ENCODE data around the gene DDA1. TPM values are rescaled to one million over a fixed set of nuclear protein-coding genes. Genes with fewer than 3 reads are reported as not detected.
A peak's percentile ranks its signal among the peaks of the same experiment; 100 is the strongest.

The DDA1 gene
- total RNA-seq, 2 donors from 2014 or later = 8.9 to 13.5 TPM

DNA sequence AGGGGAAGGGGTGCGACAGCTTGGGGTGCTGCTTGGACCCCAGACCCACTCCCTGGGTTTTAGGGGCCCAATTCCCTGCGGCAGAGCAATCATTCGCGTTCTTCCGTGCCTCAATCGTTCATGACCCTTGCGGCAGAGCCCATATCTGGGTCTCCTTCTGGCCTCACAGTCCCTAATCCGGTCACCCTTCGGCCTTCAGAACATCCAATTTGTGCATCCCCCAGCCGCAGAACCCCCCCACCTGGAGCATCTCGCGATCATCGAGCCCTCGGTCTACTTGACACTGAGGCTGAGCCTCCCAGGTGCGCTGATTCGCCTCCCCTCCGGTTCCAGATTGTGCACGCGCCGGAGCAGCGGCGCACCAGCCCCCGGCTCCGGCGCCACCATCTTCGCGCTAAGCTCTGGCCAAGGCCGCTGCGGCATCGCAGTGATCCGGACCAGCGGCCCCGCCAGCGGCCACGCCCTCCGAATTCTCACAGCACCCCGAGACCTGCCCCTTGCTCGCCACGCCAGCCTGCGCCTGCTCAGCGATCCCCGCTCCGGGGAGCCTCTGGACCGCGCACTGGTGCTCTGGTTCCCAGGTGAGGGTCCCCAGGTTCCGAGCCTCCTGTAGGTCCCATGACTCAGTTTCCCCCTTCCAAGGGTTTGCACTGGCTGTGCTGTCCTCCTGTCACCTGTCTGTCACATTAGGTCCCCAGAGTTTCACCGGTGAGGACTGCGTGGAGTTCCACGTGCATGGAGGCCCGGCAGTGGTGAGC is 28.5 kb downstream of the DDA1 start:
- H3K4me1 ChIP-seq (ENCODE audit: control insufficient read depth in 1 of 2, low read depth in 2 of 2) = peaks cover 20 to 41% of the 10 kb centered on the region in 2 donors
- DNase-seq (ENCODE audit: low spot score) (no peak), ATAC-seq (ENCODE audit: insufficient number of reproducible peaks, low FRiP score, low read depth) (no peak)
- no peaks in the 10 kb centered on the region for H3K9me3 ChIP-seq
- peak overlapping the region; percentile 96 for H3K4me3 ChIP-seq
- H3K27me3 ChIP-seq (replicated peaks; ENCODE audit: insufficient read depth) = no peaks in the 10 kb centered on the region
- peaks cover 9% of the 10 kb centered on the region for H3K36me3 ChIP-seq
- H3K27ac ChIP-seq = peak overlapping the region; percentile 3 to 28
- TF ChIP-seq, protein P1, sequence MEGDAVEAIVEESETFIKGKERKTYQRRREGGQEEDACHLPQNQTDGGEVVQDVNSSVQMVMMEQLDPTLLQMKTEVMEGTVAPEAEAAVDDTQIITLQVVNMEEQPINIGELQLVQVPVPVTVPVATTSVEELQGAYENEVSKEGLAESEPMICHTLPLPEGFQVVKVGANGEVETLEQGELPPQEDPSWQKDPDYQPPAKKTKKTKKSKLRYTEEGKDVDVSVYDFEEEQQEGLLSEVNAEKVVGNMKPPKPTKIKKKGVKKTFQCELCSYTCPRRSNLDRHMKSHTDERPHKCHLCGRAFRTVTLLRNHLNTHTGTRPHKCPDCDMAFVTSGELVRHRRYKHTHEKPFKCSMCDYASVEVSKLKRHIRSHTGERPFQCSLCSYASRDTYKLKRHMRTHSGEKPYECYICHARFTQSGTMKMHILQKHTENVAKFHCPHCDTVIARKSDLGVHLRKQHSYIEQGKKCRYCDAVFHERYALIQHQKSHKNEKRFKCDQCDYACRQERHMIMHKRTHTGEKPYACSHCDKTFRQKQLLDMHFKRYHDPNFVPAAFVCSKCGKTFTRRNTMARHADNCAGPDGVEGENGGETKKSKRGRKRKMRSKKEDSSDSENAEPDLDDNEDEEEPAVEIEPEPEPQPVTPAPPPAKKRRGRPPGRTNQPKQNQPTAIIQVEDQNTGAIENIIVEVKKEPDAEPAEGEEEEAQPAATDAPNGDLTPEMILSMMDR (IDR thresholded peaks at IDR 0.05) = no peak

DNA sequence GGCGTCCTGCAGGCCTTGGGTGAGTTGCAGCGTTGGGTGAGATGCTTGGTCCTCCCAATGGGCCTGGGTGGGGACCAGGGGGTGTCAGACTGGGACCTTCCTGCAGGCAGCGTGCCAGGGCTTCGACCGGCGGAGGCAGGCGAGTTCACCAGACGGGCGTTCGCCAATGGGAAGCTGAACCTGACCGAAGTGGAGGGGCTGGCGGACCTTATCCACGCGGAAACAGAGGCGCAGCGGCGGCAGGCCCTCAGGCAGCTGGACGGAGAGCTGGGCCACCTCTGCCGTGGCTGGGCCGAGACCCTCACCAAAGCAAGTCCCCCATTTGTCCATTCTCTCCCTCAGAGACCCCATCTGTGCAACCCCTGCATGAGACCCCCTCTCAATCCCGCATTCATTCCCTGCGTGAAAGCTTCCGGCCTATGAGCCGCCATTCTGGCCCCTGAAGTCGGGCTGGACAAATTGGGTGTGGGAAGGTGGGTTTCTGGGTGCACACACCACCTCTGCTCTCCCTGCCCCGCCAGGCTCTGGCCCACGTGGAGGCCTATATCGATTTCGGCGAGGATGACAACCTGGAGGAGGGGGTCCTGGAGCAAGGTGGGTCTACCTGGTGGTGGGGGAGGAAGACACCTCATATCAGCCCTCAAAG is 29.2 kb downstream of the DDA1 start:
- TF ChIP-seq, protein P1 (IDR thresholded peaks at IDR 0.05) = no peak
- Histone ChIP-seq H3K9me3 (no peaks in the 10 kb centered on the region), H3K4me1 (ENCODE audit: control insufficient read depth in 1 of 2, low read depth in 2 of 2) (peaks cover 20 to 36% of the 10 kb centered on the region in 2 donors), H3K27ac (no peak overlapping the region), H3K4me3 (peak overlapping the region; percentile 96), H3K36me3 (peaks cover 9% of the 10 kb centered on the region), H3K27me3 (replicated peaks; ENCODE audit: insufficient read depth) (no peaks in the 10 kb centered on the region)
- ATAC-seq (ENCODE audit: insufficient number of reproducible peaks, low FRiP score, low read depth) (no peak), DNase-seq (ENCODE audit: low spot score) (no peak)

DNA sequence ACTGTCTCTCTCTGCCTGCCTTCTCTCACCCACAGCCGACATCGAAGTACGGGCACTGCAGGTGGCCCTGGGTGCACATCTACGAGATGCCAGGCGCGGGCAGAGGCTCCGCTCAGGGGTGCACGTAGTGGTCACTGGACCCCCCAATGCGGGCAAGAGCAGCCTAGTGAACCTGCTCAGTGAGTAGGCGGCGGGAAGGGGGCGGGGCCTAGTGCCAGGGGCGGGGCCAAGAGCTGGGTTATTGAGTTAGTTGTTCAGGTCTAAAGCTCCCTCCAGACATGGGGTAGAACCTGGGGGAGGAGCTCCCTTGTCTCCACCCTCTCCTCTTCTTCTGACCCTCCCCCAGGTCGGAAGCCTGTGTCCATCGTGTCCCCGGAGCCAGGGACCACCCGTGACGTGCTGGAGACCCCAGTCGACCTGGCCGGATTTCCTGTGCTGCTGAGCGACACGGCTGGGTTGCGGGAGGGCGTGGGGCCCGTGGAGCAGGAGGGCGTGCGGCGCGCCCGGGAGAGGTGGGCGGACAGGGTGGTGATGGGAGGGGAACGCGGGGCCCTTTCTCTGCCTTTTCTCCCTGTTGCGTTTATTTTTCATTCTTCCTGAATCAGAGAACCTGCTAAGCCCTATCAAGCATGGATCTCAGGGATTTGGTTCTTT is 29.9 kb downstream of the DDA1 start:
- Histone ChIP-seq H3K4me1 (ENCODE audit: control insufficient read depth in 1 of 2, low read depth in 2 of 2) (peaks cover 15 to 30% of the 10 kb centered on the region in 2 donors), H3K27me3 (replicated peaks; ENCODE audit: insufficient read depth) (no peaks in the 10 kb centered on the region), H3K9me3 (no peaks in the 10 kb centered on the region), H3K4me3 (no peak overlapping the region), H3K27ac (no peak overlapping the region), H3K36me3 (peaks cover 9% of the 10 kb centered on the region)
- TF ChIP-seq, protein P1 (IDR thresholded peaks at IDR 0.05) = no peak
- ATAC-seq (ENCODE audit: insufficient number of reproducible peaks, low FRiP score, low read depth) = no peak
- no peak for DNase-seq (ENCODE audit: low spot score)

DNA sequence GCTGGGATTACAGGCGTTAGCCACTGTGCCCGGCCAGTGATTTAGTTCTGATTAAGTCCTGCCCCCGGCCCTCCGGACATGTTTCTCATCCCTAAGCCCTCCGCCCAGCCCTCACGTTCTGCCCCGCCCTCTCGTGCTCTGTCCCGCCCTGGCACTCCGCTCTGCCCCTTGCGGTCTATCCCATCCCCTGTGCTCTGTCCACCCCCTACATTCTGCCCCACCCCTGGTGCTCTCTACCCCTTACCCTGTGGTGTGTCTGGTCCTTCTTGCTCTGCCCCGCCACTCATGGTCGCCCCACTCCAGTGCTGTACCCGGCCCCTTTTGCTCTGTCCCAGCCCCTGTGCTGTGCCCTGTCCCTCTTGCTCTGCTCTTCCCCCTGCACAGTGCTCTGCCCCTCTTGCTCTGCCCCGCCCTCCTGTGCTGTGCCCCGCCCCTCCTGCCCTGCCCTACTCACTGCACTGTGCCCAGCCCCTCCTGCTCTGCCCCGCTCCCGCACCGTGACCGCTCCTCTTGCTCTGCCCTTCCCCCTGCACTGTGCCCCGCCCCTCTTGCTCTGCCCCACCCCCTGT is 31.0 kb downstream of the DDA1 start:
- no peak overlapping the region for H3K27ac ChIP-seq
- no peaks in the 10 kb centered on the region for H3K9me3 ChIP-seq
- H3K27me3 ChIP-seq (replicated peaks; ENCODE audit: insufficient read depth) = no peaks in the 10 kb centered on the region
- no peak overlapping the region for H3K4me3 ChIP-seq
- H3K4me1 ChIP-seq (ENCODE audit: control insufficient read depth in 1 of 2, low read depth in 2 of 2) = peaks cover 9 to 23% of the 10 kb centered on the region in 2 donors
- DNase-seq (ENCODE audit: low spot score) (no peak), ATAC-seq (ENCODE audit: insufficient number of reproducible peaks, low FRiP score, low read depth) (no peak)
- TF ChIP-seq, protein P1 (IDR thresholded peaks at IDR 0.05) = no peak
- peaks cover 9% of the 10 kb centered on the region for H3K36me3 ChIP-seq

DNA sequence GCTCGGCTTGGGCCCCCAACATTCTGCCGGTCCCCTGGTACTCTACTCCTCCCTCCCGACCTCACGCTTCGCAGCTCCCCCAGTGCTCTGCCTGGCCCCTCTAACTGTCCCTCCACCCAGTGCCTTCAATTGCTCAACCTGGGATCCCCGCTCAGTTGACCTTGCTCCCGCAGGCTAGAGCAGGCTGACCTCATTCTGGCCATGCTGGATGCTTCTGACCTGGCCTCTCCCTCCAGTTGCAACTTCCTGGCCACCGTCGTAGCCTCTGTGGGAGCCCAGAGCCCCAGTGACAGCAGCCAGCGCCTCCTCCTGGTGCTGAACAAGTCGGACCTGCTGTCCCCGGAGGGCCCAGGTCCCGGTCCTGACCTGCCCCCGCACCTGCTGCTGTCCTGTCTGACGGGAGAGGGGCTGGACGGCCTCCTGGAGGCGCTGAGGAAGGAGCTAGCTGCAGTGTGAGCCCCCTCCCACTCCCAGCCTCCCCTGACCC is 31.6 kb downstream of the DDA1 start:
- no peak overlapping the region for H3K27ac ChIP-seq
- no peak for ATAC-seq (ENCODE audit: insufficient number of reproducible peaks, low FRiP score, low read depth)
- DNase-seq (ENCODE audit: low spot score) = no peak
- peaks cover 9% of the 10 kb centered on the region for H3K36me3 ChIP-seq
- peaks cover 7 to 18% of the 10 kb centered on the region in 2 donors for H3K4me1 ChIP-seq (ENCODE audit: control insufficient read depth in 1 of 2, low read depth in 2 of 2)
- TF ChIP-seq, protein P1 (IDR thresholded peaks at IDR 0.05) = no peak
- no peaks in the 10 kb centered on the region for H3K9me3 ChIP-seq
- no peak overlapping the region for H3K4me3 ChIP-seq
- no peaks in the 10 kb centered on the region for H3K27me3 ChIP-seq (replicated peaks; ENCODE audit: insufficient read depth)
